ENCODE results near the gene SLC50A1.
A peak's percentile ranks its signal among the peaks of the same experiment; 100 is the strongest.
"Not testable (repeated sequence)": the region's sequence is repeated elsewhere in the genome, so short reads cannot be mapped to it uniquely, and the experiment has no call there.

SLC50A1 gene

DNA sequence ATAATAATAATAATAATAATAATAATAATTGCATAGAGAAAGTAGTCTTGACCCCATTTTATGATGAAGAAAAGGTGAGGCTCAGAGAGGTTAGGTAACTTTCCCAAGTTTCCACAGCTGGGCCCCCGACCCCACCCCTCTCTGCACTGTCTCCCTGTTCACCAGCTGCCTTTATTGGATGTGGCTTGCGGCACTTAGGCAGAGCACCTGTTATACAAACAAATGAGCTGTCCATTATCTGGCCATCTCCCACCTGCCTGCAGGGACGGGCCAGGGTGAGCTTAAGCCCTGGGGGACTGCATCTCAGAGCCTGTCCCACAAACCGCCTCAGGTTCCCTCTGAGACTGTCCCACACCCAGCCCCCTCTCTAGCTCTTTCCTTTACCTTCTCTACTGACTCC lies 18.0 kb upstream of the SLC50A1 start:
- DNase-seq: no peak

DNA sequence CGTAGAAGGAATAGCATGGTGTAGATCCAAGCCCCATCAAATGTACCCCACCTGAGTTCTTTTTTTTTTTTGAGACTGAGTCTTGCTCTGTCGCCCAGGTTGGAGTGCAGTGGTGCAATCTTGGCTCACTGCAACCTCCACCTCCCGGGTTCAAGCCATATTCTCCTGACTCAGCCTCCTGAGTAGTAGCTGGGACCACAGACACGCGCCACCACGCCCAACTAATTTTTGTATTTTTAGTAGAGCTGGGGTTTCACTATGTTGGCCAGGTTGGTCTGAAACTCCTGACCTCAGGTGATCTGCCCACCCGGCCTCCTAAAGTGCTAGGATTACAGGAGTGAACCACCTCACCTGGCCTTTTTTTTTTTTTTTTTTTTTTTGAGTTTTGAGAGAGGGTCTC lies 17.6 kb upstream of the SLC50A1 start:
- not testable (repeated sequence) for DNase-seq

DNA sequence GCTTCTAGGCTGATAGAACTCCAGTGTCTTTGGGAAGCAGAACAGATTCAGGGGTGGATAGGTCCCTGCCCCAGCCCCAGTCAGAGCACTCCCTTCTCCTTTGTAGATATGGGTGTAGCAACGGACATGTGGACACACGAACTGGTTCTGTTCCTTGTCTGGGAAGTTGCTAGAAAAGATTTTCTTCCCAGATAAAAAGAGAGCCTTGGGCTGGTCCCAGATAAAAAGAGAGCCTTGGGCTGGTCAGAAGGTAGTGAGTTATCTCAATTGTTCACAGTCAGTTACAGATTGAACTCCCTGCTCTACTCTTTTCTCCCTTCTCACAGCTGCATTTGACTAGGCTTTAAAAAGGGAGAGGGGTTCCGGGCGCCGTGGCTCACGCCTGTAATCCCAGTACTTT lies 15.4 kb upstream of the SLC50A1 start:
- no peak for DNase-seq

DNA sequence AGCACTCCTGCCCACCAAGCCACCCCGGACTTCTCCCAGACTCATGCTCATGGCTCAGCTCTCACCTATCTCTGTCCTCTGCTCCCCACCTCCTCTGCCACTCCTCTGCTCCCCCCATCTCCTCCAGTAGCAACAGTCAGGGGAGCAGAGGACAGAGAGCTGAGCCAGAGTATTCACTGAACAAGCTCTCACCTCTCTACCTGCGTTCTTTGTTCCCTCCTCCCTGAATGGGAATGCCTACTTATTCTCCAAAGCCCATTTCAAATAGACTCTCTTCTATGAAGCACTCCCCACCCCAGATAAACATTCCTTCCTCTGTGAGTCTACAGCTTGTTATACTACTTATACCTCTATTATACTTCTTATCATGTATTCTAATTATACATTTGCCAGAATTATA lies 14.4 kb upstream of the SLC50A1 start:
- no peak for DNase-seq

DNA sequence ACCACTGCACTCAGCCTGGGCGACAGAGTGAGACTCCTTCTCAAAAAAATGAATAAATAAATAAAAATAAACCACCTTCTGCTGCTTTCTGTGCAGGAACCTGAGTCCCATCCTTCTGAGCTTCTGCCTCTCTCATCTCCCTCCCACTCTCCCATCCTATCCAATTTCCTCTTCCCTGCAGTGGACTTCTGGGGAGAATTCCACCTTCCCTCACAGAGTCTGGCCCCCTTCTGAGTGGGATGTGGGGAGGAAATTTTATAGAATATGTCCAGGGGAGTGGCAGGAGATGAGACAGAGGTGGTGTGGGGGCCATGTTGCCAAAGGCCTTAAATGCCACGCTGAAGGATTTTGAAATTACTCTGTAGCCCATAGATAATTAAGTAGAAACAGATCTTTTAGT lies 13.3 kb upstream of the SLC50A1 start:
- no peak for DNase-seq

DNA sequence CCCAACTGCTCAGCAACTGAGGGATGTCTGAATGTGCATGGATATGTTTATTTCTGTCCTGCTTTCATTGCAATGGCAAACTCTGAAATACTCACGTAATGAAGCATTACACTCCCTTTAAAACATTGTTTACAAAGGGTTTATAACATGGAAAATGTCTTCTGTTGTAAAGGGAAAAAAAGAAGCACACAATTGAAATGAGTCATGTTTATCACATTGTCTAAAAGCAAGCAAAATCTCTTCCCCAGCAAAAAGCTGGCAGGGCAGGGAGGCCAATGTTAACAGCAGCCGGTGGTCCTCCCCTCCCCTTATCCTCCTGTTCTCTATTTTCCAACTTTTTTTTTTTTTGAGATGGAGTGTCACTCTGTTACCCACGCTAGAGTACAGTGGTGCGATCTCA lies 11.9 kb upstream of the SLC50A1 start:
- DNase-seq: no peak

DNA sequence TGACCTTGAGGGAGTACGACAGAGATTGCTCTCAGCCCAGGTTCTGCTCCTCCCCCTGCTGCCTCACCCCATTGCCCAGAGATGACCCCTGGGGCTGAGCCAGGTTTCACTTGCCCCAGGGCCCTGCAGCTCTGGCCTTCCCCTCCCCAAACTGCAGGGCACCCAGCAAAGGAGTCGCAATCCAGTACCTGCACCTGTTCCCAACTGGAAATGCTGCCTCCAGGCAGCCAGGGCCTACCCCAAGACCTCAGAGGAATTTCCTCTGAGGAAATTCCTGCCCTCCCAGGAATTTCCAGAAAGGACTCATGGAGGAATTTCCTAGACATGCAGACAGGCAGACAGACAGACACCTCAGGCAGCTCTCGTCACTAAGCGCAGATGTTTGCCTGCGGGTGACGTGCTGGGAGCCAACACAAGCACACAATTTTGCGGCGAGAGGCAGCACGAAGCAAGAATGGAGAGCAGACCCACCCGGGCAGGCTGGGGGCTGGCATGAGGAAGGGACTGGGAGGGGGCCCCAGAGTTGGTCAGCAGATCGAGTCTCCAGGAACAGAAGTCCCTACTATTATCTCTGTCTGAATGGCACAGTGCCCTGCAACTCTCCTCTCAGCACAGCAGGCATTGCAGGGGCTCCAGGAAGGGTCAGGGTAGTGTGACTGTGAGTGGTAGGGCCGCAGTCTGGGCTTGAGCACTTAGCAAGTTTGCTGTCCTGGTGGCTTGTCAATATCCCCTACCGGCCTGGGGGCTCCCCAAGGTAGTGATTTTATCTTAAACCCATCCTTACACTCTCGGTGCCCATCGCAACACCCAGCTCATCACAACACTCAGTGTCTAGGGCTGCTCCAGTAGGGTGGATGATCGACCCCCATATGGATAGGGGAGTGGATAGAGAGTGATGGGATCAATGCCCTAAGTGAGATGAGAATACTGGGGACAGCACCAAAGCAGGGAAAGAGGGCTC lies 10.9 kb upstream of the SLC50A1 start:
- no peak for DNase-seq

DNA sequence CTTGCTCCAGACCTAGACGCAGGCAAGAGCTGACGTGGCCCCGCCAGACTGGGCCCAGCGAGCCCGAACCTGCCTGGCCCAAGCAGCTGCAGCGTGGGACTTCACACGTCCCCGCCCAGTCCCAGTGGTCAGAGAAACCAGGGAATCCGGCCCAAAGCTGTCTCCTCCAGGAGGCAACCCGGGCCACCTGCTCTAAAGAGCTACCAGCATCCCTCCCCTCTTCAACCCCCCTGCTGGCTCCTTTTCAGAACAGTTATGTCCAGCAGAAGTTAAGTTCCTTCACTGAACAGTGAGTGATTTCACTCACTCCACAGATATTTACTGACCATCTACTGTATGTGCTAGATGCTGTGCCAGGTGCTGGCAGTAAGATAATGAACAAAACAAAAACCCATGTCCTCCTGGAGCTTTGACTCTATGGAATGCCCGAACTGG lies 10.1 kb upstream of the SLC50A1 start:
- DNase-seq: no peak

DNA sequence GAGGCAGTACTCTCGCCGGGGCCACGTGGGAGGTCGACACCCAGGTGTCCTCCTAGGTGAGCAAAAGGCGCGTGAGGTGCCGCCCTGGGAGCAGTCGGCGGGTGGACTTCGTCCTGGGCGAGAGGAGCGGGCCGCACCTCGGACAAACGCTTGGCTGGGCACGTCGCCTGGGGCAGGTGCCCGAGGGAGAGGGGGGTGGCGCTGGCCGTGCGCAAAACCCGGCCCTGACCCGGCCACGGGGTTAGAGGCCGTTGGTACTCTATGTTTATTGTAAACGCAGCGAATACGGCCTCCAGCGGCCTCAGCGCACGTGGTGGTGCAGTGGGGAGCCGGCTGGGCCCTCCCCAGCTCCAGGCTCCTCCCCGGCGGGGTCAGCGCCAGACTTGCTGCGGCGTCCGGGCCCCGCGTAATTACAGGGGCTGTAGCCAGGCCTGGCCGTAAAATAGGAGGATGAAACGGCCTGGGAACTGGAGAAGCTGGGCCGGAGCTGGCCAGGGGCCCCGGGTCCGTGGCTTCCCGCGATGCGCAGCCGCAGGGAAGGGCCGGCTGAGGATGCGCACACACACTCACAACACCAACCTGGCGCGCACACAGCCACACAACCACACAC lies 9.6 kb upstream of the SLC50A1 start:
- no peak for DNase-seq

DNA sequence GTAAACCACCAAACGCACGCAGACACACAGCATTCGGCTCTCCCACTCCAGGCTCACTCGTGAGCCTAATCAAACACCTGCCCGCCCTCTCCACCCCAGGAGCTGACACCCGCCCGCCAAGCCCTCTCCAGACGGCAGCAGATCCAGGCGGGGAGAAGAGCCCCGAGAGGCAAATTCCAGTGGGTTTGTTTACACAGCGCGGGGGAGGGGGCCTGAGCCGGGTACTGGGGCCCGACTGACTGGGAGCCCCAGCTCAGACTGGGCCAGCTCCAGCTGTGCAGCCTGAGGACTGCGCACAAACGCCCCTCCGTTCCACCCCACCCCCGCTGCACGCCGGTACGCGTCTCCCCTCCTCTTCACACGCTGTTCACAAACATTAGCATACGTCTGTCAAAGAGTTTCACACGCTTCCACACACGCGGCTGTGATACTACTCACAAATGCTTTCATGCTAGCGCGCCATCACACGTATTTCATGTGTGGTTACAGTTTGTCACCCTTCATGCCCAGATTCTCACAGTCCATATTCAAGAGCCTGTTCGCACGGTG lies 9.0 kb upstream of the SLC50A1 start:
- peak; percentile 49 for DNase-seq

DNA sequence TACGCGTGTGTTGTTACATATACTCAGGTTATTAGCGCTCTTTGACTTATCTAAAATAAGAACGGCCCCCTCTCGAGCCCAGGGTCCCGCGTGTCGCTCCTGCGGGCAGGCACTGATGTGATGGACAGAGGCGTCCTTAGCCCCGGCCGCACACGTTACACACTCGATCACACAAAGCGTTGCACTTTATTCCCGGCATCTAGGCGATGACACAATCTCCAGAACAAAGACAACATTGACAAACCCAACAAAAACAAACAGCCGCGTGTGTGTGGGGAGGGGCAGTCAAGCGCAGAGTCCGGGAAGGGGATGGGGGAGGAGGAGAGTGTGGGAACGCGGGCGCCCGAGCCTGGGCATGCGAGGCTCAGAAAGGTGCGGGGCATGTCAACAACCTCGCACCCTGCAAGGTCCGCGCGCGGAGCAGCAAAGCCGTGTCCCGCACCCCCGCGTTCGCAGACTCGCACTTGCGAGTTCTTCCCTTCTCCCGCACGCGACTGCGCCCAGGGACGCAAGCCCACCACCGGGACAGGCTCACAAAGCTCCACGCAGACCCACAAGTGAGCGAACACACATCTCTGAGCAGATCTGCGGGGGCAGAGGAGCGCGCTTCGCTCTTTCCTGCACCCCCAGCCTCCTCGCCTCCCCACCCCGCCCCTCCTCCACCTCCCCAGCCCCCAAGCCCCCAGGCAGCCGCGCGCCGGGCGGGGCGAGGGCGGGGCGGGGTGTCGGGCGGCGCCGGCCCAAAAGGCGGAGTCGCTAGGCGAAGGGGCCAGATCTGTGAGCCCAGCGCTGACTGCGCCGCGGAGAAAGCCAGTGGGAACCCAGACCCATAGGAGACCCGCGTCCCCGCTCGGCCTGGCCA lies 8.3 kb upstream of the SLC50A1 start, which contains the start of gene EFNA1:
EFNA1 (plus strand) TSS at position 772 of the 862 bp plus-strand sequence. CDS start 102 bp downstream, outside the sequence.
- DNase-seq: no peak

DNA sequence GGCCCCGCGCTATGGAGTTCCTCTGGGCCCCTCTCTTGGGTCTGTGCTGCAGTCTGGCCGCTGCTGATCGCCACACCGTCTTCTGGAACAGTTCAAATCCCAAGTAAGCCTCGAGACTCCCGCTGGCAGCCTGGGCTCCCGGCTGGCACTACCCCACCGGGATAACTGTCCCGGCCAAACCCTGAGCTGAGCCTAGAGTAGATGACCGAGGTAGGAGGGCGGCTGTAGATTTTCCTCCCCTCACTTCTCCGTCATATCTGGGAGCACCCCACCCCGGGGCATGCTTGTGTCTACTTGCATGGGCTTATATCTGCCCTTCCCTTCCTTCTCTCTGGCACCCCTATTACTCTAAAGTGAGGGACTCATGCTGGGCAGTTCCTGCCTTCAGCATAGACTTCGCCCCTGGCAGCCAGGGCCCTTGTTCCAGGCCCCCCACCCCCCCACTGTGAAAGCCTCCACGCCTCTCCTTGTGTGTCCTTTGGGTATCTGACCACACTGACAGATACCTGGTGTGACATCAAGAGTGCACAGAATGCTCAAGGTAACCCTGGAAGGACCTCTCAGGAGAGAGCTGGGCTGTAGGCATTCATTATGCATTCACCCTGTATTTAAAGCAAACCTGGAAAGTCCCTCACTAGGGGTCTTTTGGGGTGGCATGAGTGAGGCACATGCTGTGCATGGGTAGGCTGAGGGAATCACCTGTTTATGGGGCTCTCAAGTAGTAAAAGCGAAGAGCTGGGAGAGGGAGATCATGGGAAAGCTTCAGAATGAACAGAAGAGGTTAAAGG lies 7.5 kb upstream of the SLC50A1 start:
- no peak for DNase-seq

DNA sequence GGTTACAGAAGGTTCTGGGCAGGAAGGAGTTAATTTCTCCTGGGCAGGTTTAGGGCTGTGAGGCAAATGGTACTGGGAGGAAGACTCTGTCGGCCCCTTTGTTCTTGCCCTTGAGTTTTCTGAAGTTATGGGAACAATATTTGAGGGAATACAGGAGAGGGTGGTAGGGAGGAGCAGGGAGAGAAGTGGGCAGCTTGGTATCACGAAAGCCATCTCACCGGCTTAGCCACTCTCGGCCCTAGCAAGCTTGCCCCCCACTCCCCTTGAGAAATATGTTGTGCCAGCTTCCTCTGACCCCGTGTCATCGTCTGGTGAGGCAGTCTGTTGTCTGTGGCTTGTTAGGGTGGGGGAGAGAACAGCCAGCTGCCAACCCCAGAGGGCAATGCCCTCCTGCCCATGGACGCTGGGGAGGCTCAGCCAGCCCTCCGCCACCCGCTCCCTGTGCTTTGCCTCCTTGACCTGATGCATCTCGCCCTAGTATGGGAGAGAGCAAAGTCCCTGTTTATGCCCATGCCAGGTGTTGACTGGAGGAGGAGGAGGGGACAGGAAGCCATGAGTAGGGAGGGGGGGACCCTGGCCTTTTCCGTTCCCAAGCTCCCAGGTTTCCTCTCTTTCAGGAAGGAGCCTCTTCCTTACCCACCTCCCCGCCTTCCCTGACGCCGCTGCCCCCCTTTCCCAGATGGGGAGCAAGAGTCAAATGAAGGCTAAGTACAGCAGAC lies 6.7 kb upstream of the SLC50A1 start:
- no peak for DNase-seq

DNA sequence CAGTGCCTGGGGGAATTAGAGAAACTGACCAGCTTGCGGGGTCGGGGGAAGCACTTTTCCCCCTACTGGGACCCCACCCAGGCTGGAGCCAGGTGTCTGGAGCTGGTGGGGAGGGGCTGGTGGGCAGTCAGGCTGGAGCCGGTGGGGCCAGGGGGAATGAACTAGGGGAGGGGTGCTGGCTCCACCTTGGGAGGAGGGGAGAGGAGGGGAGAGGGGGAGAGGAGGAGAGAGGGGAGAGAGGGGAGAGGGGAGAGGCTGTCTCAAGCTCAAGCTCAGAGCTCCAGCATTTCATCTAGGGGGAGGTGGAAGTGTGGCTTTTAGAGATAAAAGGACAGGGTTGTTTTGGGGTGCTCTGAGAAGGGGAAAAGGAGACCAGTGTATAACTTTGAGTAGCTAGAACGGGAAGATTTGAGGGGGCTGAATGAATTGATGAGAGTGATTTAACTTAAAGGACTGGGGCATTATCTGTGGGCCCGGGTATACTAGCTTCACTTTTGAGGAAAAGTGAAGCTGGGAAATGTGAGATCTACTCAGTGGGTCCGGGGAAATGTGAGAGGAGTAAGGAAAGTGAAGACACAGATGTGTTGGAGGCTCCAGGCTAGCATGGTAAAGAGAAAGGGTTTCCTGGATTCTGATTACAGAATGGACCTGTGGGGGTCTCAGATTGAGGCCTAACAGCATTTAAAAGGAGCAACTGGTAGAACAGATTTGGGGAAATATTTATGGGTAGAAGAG lies 5.2 kb upstream of the SLC50A1 start:
- no peak for DNase-seq

DNA sequence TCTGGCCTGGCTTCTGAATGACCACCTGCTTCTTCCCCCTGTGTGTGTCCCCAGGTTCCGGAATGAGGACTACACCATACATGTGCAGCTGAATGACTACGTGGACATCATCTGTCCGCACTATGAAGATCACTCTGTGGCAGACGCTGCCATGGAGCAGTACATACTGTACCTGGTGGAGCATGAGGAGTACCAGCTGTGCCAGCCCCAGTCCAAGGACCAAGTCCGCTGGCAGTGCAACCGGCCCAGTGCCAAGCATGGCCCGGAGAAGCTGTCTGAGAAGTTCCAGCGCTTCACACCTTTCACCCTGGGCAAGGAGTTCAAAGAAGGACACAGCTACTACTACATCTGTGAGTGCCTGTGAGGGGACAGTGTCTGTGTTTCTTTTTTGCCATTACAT lies 4.4 kb upstream of the SLC50A1 start:
- no peak for DNase-seq

DNA sequence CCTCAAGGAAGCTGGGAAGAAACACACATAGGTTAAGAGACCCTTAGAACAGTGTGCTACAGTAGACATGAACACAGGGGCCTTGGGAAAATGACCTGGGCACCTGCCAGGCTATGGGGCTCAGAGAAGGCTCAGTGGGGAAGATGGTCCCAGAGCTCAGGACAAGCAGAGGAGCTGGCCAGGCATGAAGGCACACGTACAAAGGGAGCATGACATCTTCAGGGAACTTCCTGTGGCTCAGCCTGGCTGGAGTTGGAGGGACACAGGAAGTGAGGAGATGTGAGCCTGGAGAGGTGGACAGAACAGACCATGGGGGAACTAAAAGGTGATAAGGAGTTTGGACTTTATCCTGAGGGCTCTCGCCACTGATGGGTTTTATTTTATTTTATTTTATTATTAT lies 3.8 kb upstream of the SLC50A1 start:
- DNase-seq: no peak

DNA sequence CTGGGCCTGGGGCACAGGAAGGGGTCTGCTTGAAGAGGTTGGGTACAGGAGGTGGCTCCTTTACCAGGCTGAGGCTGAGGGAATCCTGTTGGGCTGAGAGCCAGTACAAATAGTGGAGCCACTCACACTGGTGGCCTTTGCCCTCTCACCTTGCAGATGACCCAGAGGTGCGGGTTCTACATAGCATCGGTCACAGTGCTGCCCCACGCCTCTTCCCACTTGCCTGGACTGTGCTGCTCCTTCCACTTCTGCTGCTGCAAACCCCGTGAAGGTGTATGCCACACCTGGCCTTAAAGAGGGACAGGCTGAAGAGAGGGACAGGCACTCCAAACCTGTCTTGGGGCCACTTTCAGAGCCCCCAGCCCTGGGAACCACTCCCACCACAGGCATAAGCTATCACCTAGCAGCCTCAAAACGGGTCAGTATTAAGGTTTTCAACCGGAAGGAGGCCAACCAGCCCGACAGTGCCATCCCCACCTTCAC lies 1.8 kb upstream of the SLC50A1 start:
- DNase-seq: no peak

DNA sequence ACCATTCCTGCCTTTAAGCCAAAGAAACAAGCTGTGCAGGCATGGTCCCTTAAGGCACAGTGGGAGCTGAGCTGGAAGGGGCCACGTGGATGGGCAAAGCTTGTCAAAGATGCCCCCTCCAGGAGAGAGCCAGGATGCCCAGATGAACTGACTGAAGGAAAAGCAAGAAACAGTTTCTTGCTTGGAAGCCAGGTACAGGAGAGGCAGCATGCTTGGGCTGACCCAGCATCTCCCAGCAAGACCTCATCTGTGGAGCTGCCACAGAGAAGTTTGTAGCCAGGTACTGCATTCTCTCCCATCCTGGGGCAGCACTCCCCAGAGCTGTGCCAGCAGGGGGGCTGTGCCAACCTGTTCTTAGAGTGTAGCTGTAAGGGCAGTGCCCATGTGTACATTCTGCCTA lies 1.3 kb upstream of the SLC50A1 start:
- no peak for DNase-seq

DNA sequence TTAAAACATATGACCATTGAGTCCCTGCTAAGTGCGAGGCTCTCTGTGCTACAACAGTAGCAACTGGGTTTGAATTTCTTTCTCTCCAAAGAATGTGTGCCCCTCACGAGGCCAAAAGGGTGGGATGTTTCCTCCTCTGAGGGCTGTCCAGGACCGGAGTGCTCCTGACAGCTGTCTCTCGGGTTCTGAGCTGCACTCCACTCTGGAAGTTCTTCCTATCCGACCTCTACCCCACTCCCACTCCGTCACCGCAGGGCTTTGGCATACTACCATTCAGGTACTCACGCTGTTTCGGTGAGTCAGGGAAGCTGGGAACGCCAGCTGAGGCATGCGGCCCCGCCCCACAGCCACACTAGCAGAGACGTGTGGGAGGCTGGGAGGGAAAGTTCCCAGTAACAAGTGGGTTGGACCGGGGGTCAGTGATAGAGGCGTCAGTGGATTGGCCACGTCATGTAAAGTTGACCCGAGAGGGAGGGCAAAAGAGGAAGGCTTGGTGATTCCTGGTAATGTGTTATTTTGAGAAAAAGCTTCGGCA lies 705 bp upstream of the SLC50A1 start:
- peak; percentile 62 for DNase-seq

DNA sequence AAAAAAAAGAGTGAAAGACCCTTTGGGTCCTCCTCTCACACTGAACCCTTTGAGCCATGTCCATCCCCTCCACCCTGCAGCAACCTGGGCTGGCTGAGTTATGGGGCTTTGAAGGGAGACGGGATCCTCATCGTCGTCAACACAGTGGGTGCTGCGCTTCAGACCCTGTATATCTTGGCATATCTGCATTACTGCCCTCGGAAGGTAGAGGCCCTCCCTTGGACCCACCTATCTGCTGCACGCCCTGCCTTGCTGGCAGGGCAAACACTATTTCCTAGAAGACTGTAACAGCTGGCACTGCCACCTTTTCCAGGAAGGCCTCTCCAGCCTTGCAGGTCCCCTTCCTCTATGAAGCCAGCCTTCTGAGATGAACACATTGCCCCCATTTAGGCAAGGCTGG lies 1.1 kb downstream of the SLC50A1 start:
- DNase-seq: no peak
